ENCODE data around the gene ICAM1. TPM values are rescaled to one million over a fixed set of nuclear protein-coding genes. Genes with fewer than 3 reads are reported as not detected.

ICAM1 gene
- total RNA-seq, 1 experiment from 2014 or later: 23.8 TPM

- Histone ChIP-seq H3K4me3 (peak within 1 kb of the TSS; percentile 94), H3K36me3 (ENCODE audit: low read depth) (peaks cover 13% of the 10 kb centered on the region; the same call in 1 of the 2 replicates), H4K20me1 (ENCODE audit: insufficient read depth) (peaks cover 3% of the 10 kb centered on the region; the same call in 1 of the 2 replicates), H3K9me2 (ENCODE audit: insufficient read depth) (no peaks in the 10 kb centered on the region), H3K27me3 (ENCODE audit: insufficient read depth, low read depth) (no peaks in the 10 kb centered on the region), H3K4me2 (peak within 1 kb of the TSS; percentile 93), H3K79me2 (ENCODE audit: low read depth) (peaks cover 24% of the 10 kb centered on the region), H2AFZ (peak within 1 kb of the TSS; percentile 92), H3K4me1 (replicated peaks; ENCODE audit: insufficient read depth) (peaks cover 4% of the 10 kb centered on the region; the same call in 1 of the 2 replicates), H3F3A (ENCODE audit: insufficient read depth, low read depth) (peaks cover 31% of the 10 kb centered on the region), H3K27ac (peak within 1 kb of the TSS; percentile 43), H3K9me3 (ENCODE audit: insufficient read depth, low read depth) (no peaks in the 10 kb centered on the region)
- TF ChIP-seq EZH2 (IDR thresholded peaks at IDR 0.05; ENCODE audit: low read depth): no peak
- TF ChIP-seq CTCF (conservative IDR thresholded peaks at IDR 0.05): no peak
- peak; percentile 94 to 99 for DNase-seq
- POLR2A ChIA-PET (ENCODE audit: unreplicated experiment): interaction anchor here (0.6 to 0.7 kb wide), 6 partner anchors 19 to 404 kb away, joined by 3 to 6 read pairs (median 4); partner anchors contain the start of genes DNMT1, ICAM1 and ICAM5
- intact Hi-C loops (cut with micrococcal nuclease; ENCODE audit: unreplicated experiment): loop anchor here (5.0 kb wide), 3 partner anchors 60 to 155 kb away; partner anchors contain the start of genes DNMT1 and EIF3G
- BruUV-seq (replicated peaks): no TSS peak
- CTCF ChIA-PET: interaction anchor here (0.5 kb wide), 2 partner anchors 148 to 347 kb away, joined by 3 to 12 read pairs; no protein-coding TSS in a partner anchor
These were observed 18.9 kb upstream of the ICAM1 start, which contains the start of gene MRPL4 for GRCh38 chr19:10251792-10252694. MRPL4 (plus strand) TSS chr19:10252214; CDS start chr19:10252254, 40 bp downstream.

GRCh38 chr19:10252707-10253106 lies 18.2 kb upstream of the ICAM1 start:
- TSS peak; percentile 42 for BruUV-seq (replicated peaks)
- CTCF ChIA-PET: interaction anchor here (0.6 kb wide), 1 partner anchor 140 kb away, joined by 6 read pairs; no protein-coding TSS in a partner anchor
- peaks cover 13% of the 10 kb centered on the region; the same call in 1 of the 2 replicates for H3K36me3 ChIP-seq (ENCODE audit: low read depth)

More at GRCh38 chr19:10252707-10253106, 18.2 kb upstream of the ICAM1 start:
- Histone ChIP-seq H3K79me2 (ENCODE audit: low read depth) (peaks cover 24% of the 10 kb centered on the region), H3F3A (ENCODE audit: insufficient read depth, low read depth) (peaks cover 37% of the 10 kb centered on the region), H4K20me1 (ENCODE audit: insufficient read depth) (peaks cover 3% of the 10 kb centered on the region; the same call in 1 of the 2 replicates), H3K4me3 (peak overlapping the region; percentile 94), H3K9me2 (ENCODE audit: insufficient read depth) (no peaks in the 10 kb centered on the region), H3K27ac (peak overlapping the region; percentile 43), H3K27me3 (ENCODE audit: insufficient read depth, low read depth) (no peaks in the 10 kb centered on the region), H3K4me1 (replicated peaks; ENCODE audit: insufficient read depth) (peaks cover 4% of the 10 kb centered on the region; the same call in 1 of the 2 replicates), H2AFZ (peak overlapping the region; percentile 92), H3K9me3 (ENCODE audit: insufficient read depth, low read depth) (no peaks in the 10 kb centered on the region), H3K4me2 (peak overlapping the region; percentile 93)
- intact Hi-C loops (cut with micrococcal nuclease; ENCODE audit: unreplicated experiment): loop anchor here (5.0 kb wide), 3 partner anchors 60 to 155 kb away; partner anchors contain the start of genes DNMT1 and EIF3G
- POLR2A ChIA-PET (ENCODE audit: unreplicated experiment): no interaction called here
- no peak for DNase-seq
- TF ChIP-seq CTCF (conservative IDR thresholded peaks at IDR 0.05): no peak
- TF ChIP-seq EZH2 (IDR thresholded peaks at IDR 0.05; ENCODE audit: low read depth): no peak

All from PC-9 (cell line).